ENCODE measurements around the gene CAPNS1.

Gene CAPNS1

DNA sequence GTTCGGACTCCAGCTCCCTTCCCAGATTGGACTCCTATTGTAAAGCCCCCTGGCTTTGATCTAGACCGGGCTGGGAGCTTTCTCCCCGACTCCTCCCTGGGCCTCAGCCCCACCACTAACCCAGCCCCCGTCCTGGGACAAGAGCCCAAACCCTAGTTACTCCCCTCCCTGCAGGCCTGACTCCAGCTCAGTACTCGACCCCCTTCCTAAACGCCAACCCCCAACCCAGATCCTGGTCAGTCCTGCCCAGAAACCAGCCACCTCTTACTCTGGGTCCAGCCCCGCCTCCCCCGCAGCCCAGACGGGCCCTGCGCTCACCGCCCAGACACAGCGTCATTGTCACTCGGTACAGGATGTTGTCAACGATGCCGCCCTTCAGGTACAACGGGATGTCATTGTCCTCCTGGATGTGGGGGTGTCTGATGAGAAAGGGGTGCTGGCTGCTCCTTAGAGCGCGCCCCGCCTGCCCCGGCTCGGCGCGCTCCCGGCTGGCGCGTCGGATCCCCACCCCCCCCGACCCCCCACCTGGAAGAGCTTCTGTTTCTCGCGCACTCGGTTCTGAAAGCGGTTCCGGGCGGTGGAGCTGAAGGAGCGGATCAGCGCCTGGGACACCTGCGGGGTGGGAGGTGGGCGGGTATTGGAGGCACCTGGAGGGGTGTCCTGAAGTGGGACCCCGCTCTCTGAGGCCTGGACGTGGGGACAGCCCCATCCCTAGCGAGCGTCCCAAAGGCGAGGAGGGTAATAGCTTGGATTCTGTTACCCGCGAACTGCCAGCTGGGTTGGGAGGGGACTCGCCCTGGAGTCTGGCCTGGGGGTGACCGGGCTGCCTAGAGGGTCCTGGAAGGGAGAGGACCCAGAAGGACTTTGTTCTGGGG, 11.5 kb downstream of the CAPNS1 start:
- H3K4me3 ChIP-seq (ENCODE audit: low read length) = peak overlapping the region; percentile 21
- TF ChIP-seq, protein P1, sequence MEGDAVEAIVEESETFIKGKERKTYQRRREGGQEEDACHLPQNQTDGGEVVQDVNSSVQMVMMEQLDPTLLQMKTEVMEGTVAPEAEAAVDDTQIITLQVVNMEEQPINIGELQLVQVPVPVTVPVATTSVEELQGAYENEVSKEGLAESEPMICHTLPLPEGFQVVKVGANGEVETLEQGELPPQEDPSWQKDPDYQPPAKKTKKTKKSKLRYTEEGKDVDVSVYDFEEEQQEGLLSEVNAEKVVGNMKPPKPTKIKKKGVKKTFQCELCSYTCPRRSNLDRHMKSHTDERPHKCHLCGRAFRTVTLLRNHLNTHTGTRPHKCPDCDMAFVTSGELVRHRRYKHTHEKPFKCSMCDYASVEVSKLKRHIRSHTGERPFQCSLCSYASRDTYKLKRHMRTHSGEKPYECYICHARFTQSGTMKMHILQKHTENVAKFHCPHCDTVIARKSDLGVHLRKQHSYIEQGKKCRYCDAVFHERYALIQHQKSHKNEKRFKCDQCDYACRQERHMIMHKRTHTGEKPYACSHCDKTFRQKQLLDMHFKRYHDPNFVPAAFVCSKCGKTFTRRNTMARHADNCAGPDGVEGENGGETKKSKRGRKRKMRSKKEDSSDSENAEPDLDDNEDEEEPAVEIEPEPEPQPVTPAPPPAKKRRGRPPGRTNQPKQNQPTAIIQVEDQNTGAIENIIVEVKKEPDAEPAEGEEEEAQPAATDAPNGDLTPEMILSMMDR (conservative IDR thresholded peaks at IDR 0.05; ENCODE audit: low read depth, low read length) = no peak
- no peak for DNase-seq (ENCODE audit: low read depth)

- TF ChIP-seq, protein P1 (conservative IDR thresholded peaks at IDR 0.05; ENCODE audit: low read depth, low read length) = no peak
- DNase-seq (ENCODE audit: low read depth) = no peak
- H3K4me3 ChIP-seq (ENCODE audit: low read length) = peak overlapping the region; percentile 21
Observed at GRCh38 chr19:36152019-36152351, 12.1 kb downstream of the CAPNS1 start.

DNA sequence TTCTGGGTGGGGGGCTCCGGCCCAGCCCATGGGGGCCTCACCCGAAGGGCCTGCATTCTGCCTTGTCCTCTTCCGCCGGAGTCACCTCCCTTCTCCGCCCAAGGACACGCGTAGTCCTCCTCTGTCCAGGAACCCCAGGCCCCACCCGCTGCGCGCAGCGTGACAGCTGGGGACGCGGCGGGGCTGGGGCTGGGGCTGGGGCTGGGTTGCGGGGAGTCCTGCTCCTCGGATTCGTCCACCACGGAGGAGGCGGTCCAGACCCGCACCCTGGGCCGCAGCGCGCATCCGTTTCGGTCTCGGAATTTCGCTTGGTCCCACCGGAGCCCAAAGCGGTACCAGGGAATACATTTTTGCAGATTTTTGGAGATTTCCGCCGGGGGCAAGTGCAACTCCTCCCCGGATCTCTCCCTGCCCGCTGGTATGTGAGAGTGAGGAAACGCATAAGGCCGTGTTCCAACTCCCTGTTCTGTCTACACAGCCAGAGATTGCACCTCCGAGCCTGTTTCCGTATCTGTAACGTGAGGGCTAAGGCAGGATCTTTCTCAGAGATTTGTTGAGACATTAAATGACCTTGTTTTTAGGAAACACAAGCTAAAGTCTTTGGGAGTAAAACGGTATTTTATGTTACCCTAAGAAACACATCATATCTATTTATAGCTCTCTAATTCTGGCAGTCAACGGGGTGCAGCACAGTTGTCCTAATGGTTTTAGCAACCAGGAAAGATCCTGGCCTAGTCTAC, 12.7 kb downstream of the CAPNS1 start, which contains the start of gene COX7A1:
Gene COX7A1 (minus strand): TSS at position 96 of the 740 bp plus-strand sequence. CDS start 40 bp downstream, at position 56.
- TF ChIP-seq, protein P1 (conservative IDR thresholded peaks at IDR 0.05; ENCODE audit: low read depth, low read length) = no peak
- peak within 1 kb of the TSS; percentile 21 for H3K4me3 ChIP-seq (ENCODE audit: low read length)
- no peak for DNase-seq (ENCODE audit: low read depth)

DNA sequence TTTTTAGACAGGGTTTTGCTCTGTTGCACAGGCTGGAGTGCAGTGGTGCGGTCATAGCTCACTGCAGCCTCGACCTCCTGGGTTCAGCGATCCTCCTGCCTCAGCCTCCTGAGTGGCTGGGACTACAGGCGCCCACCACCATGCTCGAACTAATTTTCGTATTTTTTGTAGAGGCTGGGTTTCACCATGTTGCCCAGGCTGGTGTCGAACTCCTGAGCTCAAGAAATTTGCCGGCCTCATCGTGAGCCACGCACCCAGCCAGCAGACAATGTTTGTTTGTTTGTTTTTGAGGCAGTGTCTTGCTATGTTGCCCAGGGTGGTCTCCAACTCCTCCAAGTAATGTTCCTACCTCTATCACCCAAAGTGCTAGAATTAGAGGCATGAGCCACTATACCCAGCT, 13.3 kb downstream of the CAPNS1 start:
- TF ChIP-seq, protein P1 (conservative IDR thresholded peaks at IDR 0.05; ENCODE audit: low read depth, low read length) = no peak
- no peak overlapping the region for H3K4me3 ChIP-seq (ENCODE audit: low read length)
- DNase-seq (ENCODE audit: low read depth) = no peak

DNA sequence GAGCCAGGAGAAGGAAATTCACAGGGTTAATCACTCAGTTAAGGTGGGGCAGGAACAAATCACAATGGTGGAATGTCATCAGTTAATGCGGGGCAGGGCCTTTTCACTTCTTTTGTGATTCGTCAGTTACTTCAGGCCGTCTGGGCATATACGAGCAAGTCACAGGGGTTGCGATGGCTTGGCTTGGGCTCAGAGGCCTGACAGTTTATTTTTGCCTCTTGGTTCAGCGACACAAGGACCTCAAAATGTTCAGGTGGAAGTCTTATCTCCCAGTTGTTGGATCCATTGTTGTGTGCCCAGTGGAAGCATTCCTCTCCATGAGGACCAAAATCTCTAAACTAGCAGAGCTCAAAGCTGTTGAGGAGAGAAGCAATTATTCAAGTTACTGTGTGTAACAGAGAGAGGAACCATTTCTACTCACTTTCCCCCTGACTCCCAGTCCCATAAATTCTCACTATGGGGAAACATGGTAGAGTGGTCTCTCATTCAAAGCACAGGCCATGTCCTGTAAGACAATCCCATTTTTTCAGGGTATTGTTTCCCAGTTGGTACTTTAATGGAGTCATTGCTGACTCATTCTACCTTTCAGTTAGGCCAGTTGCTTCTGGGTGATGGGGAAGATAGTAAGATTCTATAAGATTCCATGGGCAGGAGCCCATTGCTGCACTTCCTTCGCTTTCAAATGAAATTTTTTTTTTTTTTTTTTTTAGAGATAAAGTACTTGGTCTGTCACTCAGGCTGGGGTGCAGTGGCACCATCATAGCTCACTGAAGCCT, 21.1 kb downstream of the CAPNS1 start:
- TF ChIP-seq, protein P1 (conservative IDR thresholded peaks at IDR 0.05; ENCODE audit: low read depth, low read length) = no peak
- no peak for DNase-seq (ENCODE audit: low read depth)
- no peak overlapping the region for H3K4me3 ChIP-seq (ENCODE audit: low read length)

GRCh38 chr19:36163813-36164212, 23.9 kb downstream of the CAPNS1 start:
- no peak for DNase-seq (ENCODE audit: low read depth)
- no peak overlapping the region for H3K4me3 ChIP-seq (ENCODE audit: low read length)
- TF ChIP-seq, protein P1 (conservative IDR thresholded peaks at IDR 0.05; ENCODE audit: low read depth, low read length) = no peak

Measured in retinal pigment epithelial cell (primary cell).